ENCODE measurements around the gene PRX. TPM values are rescaled to one million over a fixed set of nuclear protein-coding genes. Genes with fewer than 3 reads are reported as not detected.

Gene PRX
- total and polyA plus RNA-seq, 9 of the 15 experiments (the other 6 are each of a cell fraction or from before 2014, with no cell fraction given) = 0.65 to 3.5 (median 1.7) TPM; not detected in 2

DNA sequence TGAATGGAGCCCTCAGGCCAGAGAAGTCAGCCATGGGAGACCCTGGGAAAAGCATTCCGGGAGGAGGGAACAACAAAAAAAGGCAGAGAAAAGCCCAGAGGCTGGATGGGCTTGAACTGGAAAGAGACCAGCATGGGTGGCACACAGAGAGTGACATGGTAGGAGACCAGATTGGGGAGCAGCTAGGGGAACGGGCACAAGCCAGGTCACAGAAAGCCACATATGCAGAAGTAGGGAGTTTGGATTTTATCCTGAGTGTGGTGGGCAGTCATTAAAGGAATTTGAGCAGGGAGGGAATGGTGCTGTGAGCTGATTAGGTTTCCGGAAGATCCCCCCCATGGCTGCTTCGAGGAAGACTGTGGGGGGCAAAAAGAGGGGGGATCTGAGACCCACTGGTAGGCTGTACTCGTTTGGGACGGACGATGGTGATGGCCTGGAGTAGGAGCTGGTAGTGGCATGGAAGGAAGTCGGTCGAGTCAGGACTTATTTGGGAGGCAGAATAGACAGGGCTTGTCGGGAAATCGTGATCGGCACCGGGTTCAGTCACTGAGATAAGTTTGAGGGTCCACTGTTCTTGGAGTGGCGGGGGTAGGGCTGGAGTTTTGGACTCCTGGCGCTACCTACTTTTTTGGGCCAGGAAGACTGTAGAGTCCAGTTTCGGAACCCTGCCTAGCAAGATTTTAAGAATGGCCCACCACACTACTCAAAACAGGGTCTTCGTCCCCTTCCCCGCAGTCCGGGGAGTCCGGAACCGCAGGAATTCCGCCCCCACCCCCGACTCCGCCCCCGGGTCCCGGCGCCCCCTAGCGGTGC lies 11.7 kb upstream of the PRX start (continued):
- TF ChIP-seq, protein P1, sequence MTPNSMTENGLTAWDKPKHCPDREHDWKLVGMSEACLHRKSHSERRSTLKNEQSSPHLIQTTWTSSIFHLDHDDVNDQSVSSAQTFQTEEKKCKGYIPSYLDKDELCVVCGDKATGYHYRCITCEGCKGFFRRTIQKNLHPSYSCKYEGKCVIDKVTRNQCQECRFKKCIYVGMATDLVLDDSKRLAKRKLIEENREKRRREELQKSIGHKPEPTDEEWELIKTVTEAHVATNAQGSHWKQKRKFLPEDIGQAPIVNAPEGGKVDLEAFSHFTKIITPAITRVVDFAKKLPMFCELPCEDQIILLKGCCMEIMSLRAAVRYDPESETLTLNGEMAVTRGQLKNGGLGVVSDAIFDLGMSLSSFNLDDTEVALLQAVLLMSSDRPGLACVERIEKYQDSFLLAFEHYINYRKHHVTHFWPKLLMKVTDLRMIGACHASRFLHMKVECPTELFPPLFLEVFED (CRISPR knock-in tag; conservative IDR thresholded peaks at IDR 0.05) = peak; percentile 70; the same call in 1 of the 2 replicates
- TF ChIP-seq ZNF436 (CRISPR knock-in tag; IDR thresholded peaks at IDR 0.05) = 0 out of 2 replicates have a peak, but pooled peaks have one; percentile 23
- TF ChIP-seq NELFE (IDR thresholded peaks at IDR 0.05; ENCODE audit: insufficient read depth, insufficient read length) = no peak
- no peak for TF ChIP-seq E2F3 (CRISPR knock-in tag; IDR thresholded peaks at IDR 0.05)
- TF ChIP-seq SIN3A (IDR thresholded peaks at IDR 0.05; ENCODE audit: borderline replicate concordance in 2 of 2, control insufficient read depth in 1 of 2, low read depth in 2 of 2, low read length in 2 of 2) = 0 out of 4 replicates have a peak, but pooled peaks of 1 of the 2 experiments have one; percentile 4
- TF ChIP-seq BMI1 (IDR thresholded peaks at IDR 0.05; ENCODE audit: low read length) = no peak
- TF ChIP-seq AFF1 (IDR thresholded peaks at IDR 0.05; ENCODE audit: low read depth in 1 of 2, partially characterized antibody in 2 of 2) = peak in 1 of 2 experiments; percentile 38
- 0 out of 2 replicates have a peak, but pooled peaks have one; percentile 29 for TF ChIP-seq SMARCA5 (IDR thresholded peaks at IDR 0.05)
- TF ChIP-seq ARNT (IDR thresholded peaks at IDR 0.05) = 0 out of 4 replicates have a peak, but pooled peaks of 1 of the 2 experiments have one; percentile 30
- TF ChIP-seq, protein P2, sequence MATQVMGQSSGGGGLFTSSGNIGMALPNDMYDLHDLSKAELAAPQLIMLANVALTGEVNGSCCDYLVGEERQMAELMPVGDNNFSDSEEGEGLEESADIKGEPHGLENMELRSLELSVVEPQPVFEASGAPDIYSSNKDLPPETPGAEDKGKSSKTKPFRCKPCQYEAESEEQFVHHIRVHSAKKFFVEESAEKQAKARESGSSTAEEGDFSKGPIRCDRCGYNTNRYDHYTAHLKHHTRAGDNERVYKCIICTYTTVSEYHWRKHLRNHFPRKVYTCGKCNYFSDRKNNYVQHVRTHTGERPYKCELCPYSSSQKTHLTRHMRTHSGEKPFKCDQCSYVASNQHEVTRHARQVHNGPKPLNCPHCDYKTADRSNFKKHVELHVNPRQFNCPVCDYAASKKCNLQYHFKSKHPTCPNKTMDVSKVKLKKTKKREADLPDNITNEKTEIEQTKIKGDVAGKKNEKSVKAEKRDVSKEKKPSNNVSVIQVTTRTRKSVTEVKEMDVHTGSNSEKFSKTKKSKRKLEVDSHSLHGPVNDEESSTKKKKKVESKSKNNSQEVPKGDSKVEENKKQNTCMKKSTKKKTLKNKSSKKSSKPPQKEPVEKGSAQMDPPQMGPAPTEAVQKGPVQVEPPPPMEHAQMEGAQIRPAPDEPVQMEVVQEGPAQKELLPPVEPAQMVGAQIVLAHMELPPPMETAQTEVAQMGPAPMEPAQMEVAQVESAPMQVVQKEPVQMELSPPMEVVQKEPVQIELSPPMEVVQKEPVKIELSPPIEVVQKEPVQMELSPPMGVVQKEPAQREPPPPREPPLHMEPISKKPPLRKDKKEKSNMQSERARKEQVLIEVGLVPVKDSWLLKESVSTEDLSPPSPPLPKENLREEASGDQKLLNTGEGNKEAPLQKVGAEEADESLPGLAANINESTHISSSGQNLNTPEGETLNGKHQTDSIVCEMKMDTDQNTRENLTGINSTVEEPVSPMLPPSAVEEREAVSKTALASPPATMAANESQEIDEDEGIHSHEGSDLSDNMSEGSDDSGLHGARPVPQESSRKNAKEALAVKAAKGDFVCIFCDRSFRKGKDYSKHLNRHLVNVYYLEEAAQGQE (IDR thresholded peaks at IDR 0.05; ENCODE audit: borderline replicate concordance) = no peak
- TF ChIP-seq, protein P2 (CRISPR knock-in tag; IDR thresholded peaks at IDR 0.05; ENCODE audit: low read depth) = 0 out of 2 replicates have a peak, but pooled peaks have one; percentile 45
- TF ChIP-seq HNRNPL (IDR thresholded peaks at IDR 0.05; ENCODE audit: low read depth, low read length) = peak; percentile 6; the same call in 1 of the 2 replicates
- TF ChIP-seq MTA1 (IDR thresholded peaks at IDR 0.05; ENCODE audit: borderline replicate concordance) = no peak
- no peak for TF ChIP-seq ZNF324 (CRISPR knock-in tag; IDR thresholded peaks at IDR 0.05)
